RWPE2 (cell line): Measurements from ENCODE around the gene SEC61A2.
A peak's percentile ranks its signal among the peaks of the same experiment; 100 is the strongest.
"Not testable (repeated sequence)": the region's sequence is repeated elsewhere in the genome, so short reads cannot be mapped to it uniquely, and the experiment has no call there.

Experiments
- ATAC-seq: fragments of 200-7000 bp; cut with Tn5 transposase; 3 replicates; pipeline ENCODE4 v1.9.1; 2021; ENCODE audit warnings: low read depth
- DNase-seq: peaks from one replicate; pipeline ENCODE4 v3.0.0-alpha.2; 2020; ENCODE audit warnings: low spot score
- H3K27ac ChIP-seq: fragments of 450-650 bp; 2 replicates; pipeline ENCODE4 v1.5.1; 2017; ENCODE audit warnings: mild to moderate bottlenecking; ENCODE audit not compliant: poor library complexity, severe bottlenecking
- H3K27me3 ChIP-seq: fragments of 250-450 bp; sonication (Bioruptor Pico); 2 replicates; pipeline ENCODE4 v1.5.1; 2021; ENCODE audit warnings: mild to moderate bottlenecking, moderate library complexity; ENCODE audit not compliant: insufficient read depth, poor library complexity, severe bottlenecking
- H3K36me3 ChIP-seq: fragments of 250-450 bp; sonication (Bioruptor Pico); 2 replicates; pipeline ENCODE4 v1.5.1; 2020; ENCODE audit warnings: low read depth, mild to moderate bottlenecking, moderate library complexity
- H3K4me1 ChIP-seq: fragments of 250-450 bp; sonication (Bioruptor Pico); 2 replicates; pipeline ENCODE4 v1.5.1; 2021; ENCODE audit warnings: mild to moderate bottlenecking, moderate library complexity; ENCODE audit not compliant: insufficient read depth, poor library complexity, severe bottlenecking
- H3K4me3 ChIP-seq: fragments of 250-450 bp; sonication (Bioruptor Pico); 2 replicates; pipeline ENCODE4 v1.5.1; 2021; ENCODE audit warnings: mild to moderate bottlenecking, moderate library complexity; ENCODE audit not compliant: severe bottlenecking
- H3K9me3 ChIP-seq: fragments of 250-450 bp; sonication (Bioruptor Pico); 2 replicates; pipeline ENCODE4 v1.5.1; 2021; ENCODE audit warnings: mild to moderate bottlenecking, moderate library complexity; ENCODE audit not compliant: severe bottlenecking
- CTCF ChIP-seq: fragments of 450-650 bp; IDR thresholded peaks from one replicate; pipeline ENCODE4 v1.5.1; 2017; ENCODE audit warnings: mild to moderate bottlenecking, moderate library complexity; ENCODE audit not compliant: poor library complexity, severe bottlenecking

Gene SEC61A2

GRCh38 chr10:12164085-12164484 is 34.6 kb downstream of the SEC61A2 start:
- no peak for TF ChIP-seq CTCF
- H3K4me3 ChIP-seq = no peak overlapping the region
- H3K4me1 ChIP-seq = no peaks in the 10 kb centered on the region
- no peak overlapping the region for H3K27ac ChIP-seq
- H3K36me3 ChIP-seq = peaks cover 74% of the 10 kb centered on the region
- H3K27me3 ChIP-seq = no peaks in the 10 kb centered on the region
- peaks cover 1% of the 10 kb centered on the region for H3K9me3 ChIP-seq
- ATAC-seq (no peak), DNase-seq (no peak)

GRCh38 chr10:12165036-12165435 is 35.6 kb downstream of the SEC61A2 start:
- peaks cover 77% of the 10 kb centered on the region for H3K36me3 ChIP-seq
- DNase-seq (no peak), ATAC-seq (no peak)
- H3K27ac ChIP-seq = no peak overlapping the region
- no peak overlapping the region for H3K4me3 ChIP-seq
- H3K4me1 ChIP-seq = no peaks in the 10 kb centered on the region
- H3K9me3 ChIP-seq = peaks cover 1% of the 10 kb centered on the region
- H3K27me3 ChIP-seq = no peaks in the 10 kb centered on the region
- no peak for TF ChIP-seq CTCF

- no peaks in the 10 kb centered on the region for H3K4me1 ChIP-seq
- H3K36me3 ChIP-seq = peaks cover 77% of the 10 kb centered on the region
- peaks cover 1% of the 10 kb centered on the region for H3K9me3 ChIP-seq
- TF ChIP-seq CTCF = no peak
- DNase-seq = no peak
- no peak for ATAC-seq
- no peaks in the 10 kb centered on the region for H3K27me3 ChIP-seq
- no peak overlapping the region for H3K4me3 ChIP-seq
- H3K27ac ChIP-seq = no peak overlapping the region
Observed at GRCh38 chr10:12165999-12166775, 36.7 kb downstream of the SEC61A2 start.

GRCh38 chr10:12171512-12171911 is 42.0 kb downstream of the SEC61A2 start:
- not testable (repeated sequence) for H3K27me3 ChIP-seq, H3K4me3 ChIP-seq, H3K27ac ChIP-seq, DNase-seq, ATAC-seq, H3K9me3 ChIP-seq, H3K4me1 ChIP-seq
- H3K36me3 ChIP-seq = peaks cover 83% of the 10 kb centered on the region

GRCh38 chr10:12177642-12178041 is 48.2 kb downstream of the SEC61A2 start:
- Histone ChIP-seq H3K4me3 (no peak overlapping the region), H3K4me1 (no peaks in the 10 kb centered on the region), H3K36me3 (peaks cover 87% of the 10 kb centered on the region), H3K27me3 (no peaks in the 10 kb centered on the region), H3K27ac (no peak overlapping the region), H3K9me3 (no peaks in the 10 kb centered on the region)
- TF ChIP-seq CTCF = no peak
- ATAC-seq (peak; percentile 36; the same call in 1 of the 3 replicates), DNase-seq (no peak)
